HEK293T (cell line): Measurements from ENCODE around the gene DHRS1.

ENCODE experiments used
- CTCF ChIA-PET: fragments of 350-600 bp; formaldehyde crosslinking; extraction: SDS; loops from one replicate; lab custom pipeline; 2021; ENCODE audit warnings: antibody characterized with exemption, inconsistent platforms; lab: Yijun Ruan, JAX
- POLR2A ChIA-PET: fragments of 350-600 bp; formaldehyde crosslinking; extraction: SDS; loops from one replicate; lab custom pipeline; 2020; ENCODE audit warnings: antibody characterized with exemption, inconsistent platforms; lab: Yijun Ruan, JAX
- DNase-seq: peaks from one replicate; pipeline ENCODE4 v3.0.0; 2012; ENCODE audit warnings: mixed read lengths; ENCODE audit errors: extremely low spot score
- ARNT ChIP-seq: fragments of 450-650 bp; IDR thresholded peaks from 2 replicates; pipeline ENCODE4 v1.6.1; 2017; ENCODE audit warnings: mild to moderate bottlenecking
- BHLHE40 ChIP-seq: fragments of 450-650 bp; IDR thresholded peaks from 2 replicates; pipeline ENCODE4 v1.6.1; 2016; ENCODE audit warnings: mild to moderate bottlenecking, moderate library complexity, borderline replicate concordance
- CTBP1 ChIP-seq: fragments of 450-650 bp; IDR thresholded peaks from 2 replicates; pipeline ENCODE4 v1.6.1; 2016; ENCODE audit warnings: borderline replicate concordance
- ELF4 ChIP-seq: fragments of 450-650 bp; IDR thresholded peaks from 2 replicates; pipeline ENCODE4 v1.6.1; 2017; ENCODE audit warnings: antibody characterized with exemption
- FOXA1 ChIP-seq: fragments of 450-650 bp; IDR thresholded peaks from 2 replicates; pipeline ENCODE4 v1.6.1; 2016; ENCODE audit warnings: mild to moderate bottlenecking
- FOXK2 ChIP-seq: fragments of 450-650 bp; IDR thresholded peaks from 2 replicates; pipeline ENCODE4 v1.6.1; 2016; ENCODE audit warnings: mild to moderate bottlenecking
- FOXM1 ChIP-seq: fragments of 450-650 bp; IDR thresholded peaks from 2 replicates; pipeline ENCODE4 v1.6.1; 2017; ENCODE audit warnings: mild to moderate bottlenecking, borderline replicate concordance
- HDGF ChIP-seq: fragments of 450-650 bp; IDR thresholded peaks from 2 replicates; pipeline ENCODE4 v1.6.1; 2017; ENCODE audit warnings: antibody characterized with exemption, borderline replicate concordance
- L3MBTL2 ChIP-seq: fragments of 450-650 bp; conservative IDR thresholded peaks from 2 replicates; pipeline ENCODE4 v1.6.1; 2016; ENCODE audit warnings: mild to moderate bottlenecking
- LEF1 ChIP-seq: fragments of 450-650 bp; IDR thresholded peaks from 2 replicates; pipeline ENCODE4 v1.6.1; 2017; ENCODE audit warnings: mild to moderate bottlenecking, borderline replicate concordance
- NFRKB ChIP-seq: fragments of 450-650 bp; IDR thresholded peaks from 2 replicates; pipeline ENCODE4 v1.6.1; 2016; ENCODE audit warnings: mild to moderate bottlenecking, moderate library complexity
- SP1 ChIP-seq: fragments of 450-650 bp; IDR thresholded peaks from 2 replicates; pipeline ENCODE4 v1.6.1; 2017
- SUZ12 ChIP-seq: fragments of 450-650 bp; IDR thresholded peaks from 2 replicates; pipeline ENCODE4 v1.6.1; 2016; ENCODE audit warnings: mild to moderate bottlenecking
- TARDBP ChIP-seq: fragments of 450-650 bp; IDR thresholded peaks from 2 replicates; pipeline ENCODE4 v1.6.1; 2016
- ZNF384 ChIP-seq: fragments of 450-650 bp; IDR thresholded peaks from 2 replicates; pipeline ENCODE4 v1.6.1; 2016
- TF ChIP-seq, protein P1 (sequence below): fragments of 450-650 bp; IDR thresholded peaks from 2 replicates; pipeline ENCODE4 v1.6.1; 2016

DHRS1 gene

DNA sequence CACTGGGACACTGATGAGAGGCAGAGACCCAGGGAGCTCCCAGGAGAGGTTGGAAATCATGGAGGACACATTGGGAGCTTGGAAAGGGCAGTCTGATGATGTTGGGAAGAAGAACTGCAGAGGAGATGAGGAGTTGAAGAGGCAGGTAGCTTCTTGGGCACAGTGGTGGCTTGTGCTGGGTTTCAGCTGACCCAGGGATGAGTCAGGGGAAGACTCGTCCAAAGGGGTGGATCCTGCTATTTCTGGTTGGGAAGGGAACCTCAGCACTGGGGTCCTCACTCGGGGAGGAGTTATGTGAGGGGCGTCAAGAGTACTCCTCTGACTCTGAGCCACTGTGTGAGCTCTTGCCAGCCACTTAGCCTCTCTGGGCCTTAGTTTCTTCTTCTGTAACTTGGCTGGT, 23.8 kb upstream of the DHRS1 start:
- TF ChIP-seq FOXM1 (no peak), LEF1 (no peak), L3MBTL2 (no peak), ARNT (no peak), CTBP1 (no peak), TARDBP (no peak), ZNF384 (no peak), ELF4 (no peak), NFRKB (no peak), HDGF (no peak), FOXK2 (no peak), BHLHE40 (no peak), SUZ12 (no peak), SP1 (no peak), FOXA1 (no peak)
- TF ChIP-seq, protein P1, sequence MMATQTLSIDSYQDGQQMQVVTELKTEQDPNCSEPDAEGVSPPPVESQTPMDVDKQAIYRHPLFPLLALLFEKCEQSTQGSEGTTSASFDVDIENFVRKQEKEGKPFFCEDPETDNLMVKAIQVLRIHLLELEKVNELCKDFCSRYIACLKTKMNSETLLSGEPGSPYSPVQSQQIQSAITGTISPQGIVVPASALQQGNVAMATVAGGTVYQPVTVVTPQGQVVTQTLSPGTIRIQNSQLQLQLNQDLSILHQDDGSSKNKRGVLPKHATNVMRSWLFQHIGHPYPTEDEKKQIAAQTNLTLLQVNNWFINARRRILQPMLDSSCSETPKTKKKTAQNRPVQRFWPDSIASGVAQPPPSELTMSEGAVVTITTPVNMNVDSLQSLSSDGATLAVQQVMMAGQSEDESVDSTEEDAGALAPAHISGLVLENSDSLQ: no peak
- no peak for DNase-seq
- ChIA-PET POLR2A (interaction anchor here (1.0 to 1.4 kb wide), 2 partner anchors 107 to 119 kb away, joined by 3 to 5 read pairs; partner anchors contain the start of gene KHNYN), CTCF (interaction anchor here (1.0 to 1.3 kb wide), 2 partner anchors 16 to 80 kb away, joined by 4 to 5 read pairs; partner anchors contain the start of gene CIDEB)

DNA sequence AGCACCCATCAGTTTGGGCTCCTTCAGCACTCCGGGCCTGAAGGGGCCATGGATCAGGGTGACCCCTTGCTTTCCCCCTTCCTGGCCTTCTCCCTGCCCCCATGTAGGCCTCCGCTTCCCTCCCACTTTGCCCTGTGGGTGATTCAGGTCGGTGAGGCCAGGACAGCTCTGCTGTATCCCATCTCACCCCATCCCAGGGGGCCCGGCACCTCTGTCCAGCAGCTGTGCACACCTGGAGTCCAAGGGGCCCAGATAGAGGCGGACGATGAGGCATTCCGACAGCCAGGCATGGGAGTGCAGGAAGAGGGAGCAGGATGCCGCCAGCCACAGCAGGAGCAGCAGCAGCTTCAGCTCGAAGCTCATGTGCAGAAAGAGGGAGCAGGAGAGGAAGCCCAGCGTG, 23.1 kb upstream of the DHRS1 start:
- TF ChIP-seq L3MBTL2 (no peak), ELF4 (no peak), CTBP1 (no peak), NFRKB (no peak), SP1 (no peak), FOXA1 (no peak), TARDBP (no peak), HDGF (no peak), ARNT (no peak), FOXM1 (no peak), FOXK2 (no peak), ZNF384 (no peak), LEF1 (no peak), SUZ12 (no peak)
- TF ChIP-seq, protein P1: no peak
- POLR2A ChIA-PET: interaction anchor here (0.9 to 1.4 kb wide), 3 partner anchors 51 to 119 kb away, joined by 3 to 5 read pairs (median 4); partner anchors contain the start of genes KHNYN and RABGGTA
- DNase-seq: no peak
- CTCF ChIA-PET: interaction anchor here (0.8 to 1.9 kb wide), 4 partner anchors 11 to 109 kb away, joined by 4 to 11 read pairs (median 7); partner anchors contain the start of gene CIDEB

DNA sequence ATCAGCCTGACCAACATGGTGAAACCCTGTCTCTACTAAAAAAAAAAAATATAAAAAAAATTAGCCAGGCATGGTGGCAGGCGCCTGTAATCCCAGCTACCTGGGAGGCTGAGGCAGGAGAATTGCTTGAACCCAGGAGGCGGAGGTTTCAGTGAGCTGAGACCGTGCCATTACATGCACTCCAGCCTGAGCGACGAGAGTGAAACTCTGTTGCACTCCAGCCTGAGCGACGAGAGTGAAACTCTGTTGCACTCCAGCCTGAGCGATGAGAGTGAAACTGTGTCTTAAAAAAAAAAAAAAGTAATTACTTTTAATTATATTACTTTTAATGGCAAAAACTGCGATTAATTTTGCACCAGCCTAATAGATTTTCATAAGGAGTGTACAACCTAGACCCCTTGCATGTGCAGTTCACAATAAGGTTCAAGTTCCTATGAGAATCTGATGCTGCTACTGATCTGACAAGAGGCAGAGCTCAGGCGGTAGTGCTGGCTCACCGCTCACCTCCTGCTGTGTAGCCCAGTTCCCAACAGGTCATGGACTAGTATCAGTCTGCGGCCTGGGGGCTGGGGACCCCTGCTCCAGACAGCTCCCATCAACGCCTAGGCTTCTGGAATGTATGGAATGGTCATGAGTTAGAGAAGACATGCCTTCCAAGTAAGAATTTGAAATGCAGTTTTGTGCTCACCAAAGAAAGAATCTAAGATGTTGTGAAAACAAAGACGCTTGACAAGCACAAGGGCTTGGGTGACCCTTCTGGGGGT, 21.8 kb upstream of the DHRS1 start:
- no peak for DNase-seq
- TF ChIP-seq L3MBTL2 (no peak), FOXK2 (no peak), ARNT (no peak), LEF1 (no peak), FOXM1 (no peak), ZNF384 (no peak), FOXA1 (no peak), SUZ12 (no peak), CTBP1 (no peak), SP1 (no peak), NFRKB (no peak), TARDBP (no peak)
- TF ChIP-seq, protein P1: no peak
- ChIA-PET POLR2A (interaction anchor here (0.9 to 1.1 kb wide), 2 partner anchors 50 to 120 kb away, joined by 3 to 4 read pairs; partner anchors contain the start of gene RABGGTA), CTCF (interaction anchor here (1.6 to 1.9 kb wide), 2 partner anchors 13 to 110 kb away, joined by 10 to 11 read pairs; partner anchors contain the start of gene CIDEB)

DNA sequence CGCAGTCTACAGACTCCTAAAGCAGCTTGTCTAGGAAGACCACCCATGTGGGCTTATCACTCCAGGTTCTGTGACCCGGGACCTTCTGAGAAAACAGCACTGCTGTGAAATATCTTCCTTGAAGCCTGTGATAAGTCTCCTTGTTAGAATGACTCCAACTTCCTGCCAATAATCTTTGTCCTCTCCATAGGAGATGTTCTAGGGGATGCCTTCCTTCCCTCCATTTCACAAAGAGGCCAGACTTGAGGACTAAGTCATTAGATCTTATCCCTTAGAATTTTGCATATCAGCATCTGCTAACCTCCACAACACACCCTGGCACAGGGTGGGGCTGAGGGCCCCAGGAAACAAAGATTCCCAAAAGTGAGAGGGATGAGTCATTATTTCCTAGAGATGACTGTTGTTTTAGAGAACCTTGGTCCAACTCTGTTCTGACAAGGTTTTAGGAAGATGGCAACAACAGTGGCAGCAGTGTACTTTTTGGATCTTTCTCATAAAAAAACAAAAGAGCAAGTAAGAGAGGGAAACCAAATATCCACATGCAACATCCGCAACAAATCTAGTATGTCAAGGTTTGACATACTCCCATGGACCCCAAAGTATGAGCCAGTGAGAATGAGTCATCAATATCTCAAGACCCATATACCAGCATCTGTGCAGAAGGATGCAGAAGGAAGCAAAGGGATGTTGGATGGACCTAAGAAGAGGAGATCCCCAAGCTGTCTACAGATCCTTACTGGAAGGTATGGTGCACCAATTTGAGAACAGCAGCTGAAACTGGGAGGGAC, 17.8 kb upstream of the DHRS1 start:
- POLR2A ChIA-PET: no interaction called here
- DNase-seq: no peak
- TF ChIP-seq FOXA1 (no peak), ZNF384 (no peak), SUZ12 (no peak), L3MBTL2 (no peak), SP1 (no peak), LEF1 (no peak)
- CTCF ChIA-PET: interaction anchor here (0.7 to 2.9 kb wide), 2 partner anchors 10 to 114 kb away, joined by 3 to 14 read pairs; partner anchors contain the start of gene CIDEB

DNA sequence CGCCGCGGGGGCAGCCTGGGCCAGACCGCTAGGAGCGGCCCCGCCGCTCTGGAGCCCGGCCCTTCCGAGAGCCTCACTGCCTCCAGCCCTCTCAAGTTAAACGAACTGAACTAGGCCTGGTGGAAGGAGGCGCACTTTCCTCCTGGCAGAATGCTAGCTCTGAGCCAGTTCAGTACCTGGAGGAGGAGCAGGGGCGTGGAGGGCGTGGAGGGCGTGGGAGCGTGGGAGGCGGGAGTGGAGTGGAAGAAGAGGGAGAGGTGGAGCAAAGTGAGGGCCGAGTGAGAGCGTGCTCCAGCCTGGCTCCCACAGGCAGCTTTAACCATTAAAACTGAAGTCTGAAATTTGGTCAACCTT, 17.0 kb upstream of the DHRS1 start:
- TF ChIP-seq TARDBP: no peak
- no peak for TF ChIP-seq FOXK2
- no peak for TF ChIP-seq ARNT
- TF ChIP-seq CTBP1: no peak
- no peak for TF ChIP-seq ELF4
- TF ChIP-seq NFRKB: no peak
- no peak for TF ChIP-seq SUZ12
- TF ChIP-seq FOXM1: no peak
- no peak for TF ChIP-seq ZNF384
- TF ChIP-seq BHLHE40: no peak
- TF ChIP-seq FOXA1: no peak
- no peak for TF ChIP-seq LEF1
- no peak for TF ChIP-seq SP1
- TF ChIP-seq, protein P1: no peak
- TF ChIP-seq HDGF: no peak
- no peak for TF ChIP-seq L3MBTL2
- ChIA-PET POLR2A (no interaction called here), CTCF (interaction anchor here (2.9 kb wide), 1 partner anchor 9 kb away, joined by 14 read pairs; the partner anchor contains the start of gene CIDEB)
- DNase-seq: no peak
